Measurements from ENCODE around the gene UCP2. TPM values are rescaled to one million over a fixed set of nuclear protein-coding genes. Genes with fewer than 3 reads are reported as not detected.
A peak's percentile ranks its signal among the peaks of the same experiment; 100 is the strongest.

The UCP2 gene
- total and polyA plus RNA-seq, 9 donors: 3.7 to 86.9 (median 16.5) TPM

DNA sequence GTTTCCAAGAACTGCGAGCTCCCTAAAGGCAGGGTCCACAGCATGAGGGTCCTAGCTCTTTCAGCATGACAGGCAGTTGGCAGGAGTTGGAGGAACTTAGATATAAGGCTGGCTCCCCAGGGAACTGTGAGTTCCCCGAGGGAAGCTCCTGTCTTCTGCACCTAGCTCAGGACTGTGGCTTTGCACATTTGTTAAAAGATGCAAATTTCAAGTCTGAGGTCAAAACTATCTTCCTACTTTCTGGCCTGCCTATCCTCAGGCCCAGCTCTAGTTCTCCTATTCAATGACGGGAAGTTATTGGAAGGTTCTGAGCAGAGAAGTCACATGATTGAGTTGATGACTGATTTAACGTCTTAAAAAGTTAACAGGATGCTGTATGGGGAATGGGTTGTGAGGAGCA, 37.9 kb upstream of the UCP2 start:
- no peak for DNase-seq
- Histone ChIP-seq H3K4me1 (ENCODE audit: insufficient read depth) (peaks cover 3% of the 10 kb centered on the region), H3K36me3 (no peaks in the 10 kb centered on the region), H3K9me3 (no peaks in the 10 kb centered on the region), H3K27me3 (no peaks in the 10 kb centered on the region), H3K4me3 (no peak overlapping the region), H3K27ac (no peak overlapping the region)
- intact Hi-C loops (cut with DNase I): no loop called here
- 93 to 94% (median 93%) methylated on average over 4 of the region's 4 CpGs for WGBS, 3 donors
- TF ChIP-seq EP300 (IDR thresholded peaks at IDR 0.05) (no peak), POLR2A (IDR thresholded peaks at IDR 0.05) (no peak)
- TF ChIP-seq, protein P1, sequence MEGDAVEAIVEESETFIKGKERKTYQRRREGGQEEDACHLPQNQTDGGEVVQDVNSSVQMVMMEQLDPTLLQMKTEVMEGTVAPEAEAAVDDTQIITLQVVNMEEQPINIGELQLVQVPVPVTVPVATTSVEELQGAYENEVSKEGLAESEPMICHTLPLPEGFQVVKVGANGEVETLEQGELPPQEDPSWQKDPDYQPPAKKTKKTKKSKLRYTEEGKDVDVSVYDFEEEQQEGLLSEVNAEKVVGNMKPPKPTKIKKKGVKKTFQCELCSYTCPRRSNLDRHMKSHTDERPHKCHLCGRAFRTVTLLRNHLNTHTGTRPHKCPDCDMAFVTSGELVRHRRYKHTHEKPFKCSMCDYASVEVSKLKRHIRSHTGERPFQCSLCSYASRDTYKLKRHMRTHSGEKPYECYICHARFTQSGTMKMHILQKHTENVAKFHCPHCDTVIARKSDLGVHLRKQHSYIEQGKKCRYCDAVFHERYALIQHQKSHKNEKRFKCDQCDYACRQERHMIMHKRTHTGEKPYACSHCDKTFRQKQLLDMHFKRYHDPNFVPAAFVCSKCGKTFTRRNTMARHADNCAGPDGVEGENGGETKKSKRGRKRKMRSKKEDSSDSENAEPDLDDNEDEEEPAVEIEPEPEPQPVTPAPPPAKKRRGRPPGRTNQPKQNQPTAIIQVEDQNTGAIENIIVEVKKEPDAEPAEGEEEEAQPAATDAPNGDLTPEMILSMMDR (IDR thresholded peaks at IDR 0.05): no peak

DNA sequence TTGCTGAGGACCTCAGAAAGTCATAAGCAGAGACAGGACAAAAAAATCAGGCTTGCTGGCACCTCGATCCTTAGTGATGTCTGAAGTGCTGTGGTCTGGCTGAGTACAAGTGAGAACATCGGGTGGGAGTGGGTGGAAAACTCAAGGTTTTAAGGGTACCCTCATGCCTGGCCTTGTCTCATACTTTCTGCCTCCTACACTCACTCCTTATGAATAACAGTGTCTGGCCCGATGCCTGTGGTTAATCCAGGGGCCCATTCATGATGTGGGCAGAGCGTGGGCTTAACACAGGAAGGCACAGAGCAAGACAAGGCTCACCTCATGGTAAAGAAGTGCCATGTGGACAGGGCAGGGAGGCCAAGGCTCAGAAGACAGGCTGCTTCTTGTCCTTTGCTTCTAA, 37.2 kb upstream of the UCP2 start:
- TF ChIP-seq EP300 (IDR thresholded peaks at IDR 0.05) (no peak), POLR2A (IDR thresholded peaks at IDR 0.05) (no peak)
- TF ChIP-seq, protein P1 (IDR thresholded peaks at IDR 0.05): no peak
- no peak for DNase-seq
- intact Hi-C loops (cut with DNase I): no loop called here
- Histone ChIP-seq H3K27me3 (no peaks in the 10 kb centered on the region), H3K4me3 (no peak overlapping the region), H3K36me3 (no peaks in the 10 kb centered on the region), H3K9me3 (no peaks in the 10 kb centered on the region), H3K4me1 (ENCODE audit: insufficient read depth) (peaks cover 3% of the 10 kb centered on the region), H3K27ac (no peak overlapping the region)
- 65 to 90% (median 75%) methylated on average over 4 of the region's 4 CpGs for WGBS, 3 donors

DNA sequence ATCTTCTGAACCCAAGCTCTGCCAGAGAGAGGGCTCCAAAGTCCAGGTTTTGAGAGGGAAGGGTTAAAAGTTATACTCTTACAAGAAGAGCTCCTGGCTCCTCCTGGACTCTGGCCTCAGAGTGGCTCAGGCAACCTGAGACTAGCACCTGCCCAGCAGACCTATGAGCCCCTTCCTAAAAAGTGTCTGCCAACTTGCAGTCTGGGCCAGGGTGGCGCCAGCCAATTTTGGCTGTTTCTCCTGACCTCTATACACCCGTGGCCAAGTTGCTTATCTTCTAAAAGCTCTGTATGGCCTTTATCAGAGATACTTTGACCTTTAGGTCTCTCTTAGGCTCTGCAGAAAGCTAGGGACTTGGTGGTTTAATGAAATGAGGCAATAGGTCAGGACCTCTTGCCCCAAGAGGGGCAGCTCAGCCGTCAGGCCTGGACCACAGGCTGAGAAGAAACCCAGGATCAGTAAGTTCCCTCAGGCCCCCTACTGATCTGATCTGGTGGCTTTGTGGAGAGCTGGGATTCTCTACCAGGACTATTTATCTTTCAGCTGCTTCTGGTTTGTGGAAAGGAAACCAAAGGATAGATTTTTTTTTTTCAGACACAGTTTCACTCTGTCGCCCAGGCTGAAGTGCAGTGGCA, 36.6 kb upstream of the UCP2 start:
- TF ChIP-seq, protein P1 (IDR thresholded peaks at IDR 0.05): no peak
- TF ChIP-seq POLR2A (IDR thresholded peaks at IDR 0.05) (no peak), EP300 (IDR thresholded peaks at IDR 0.05) (no peak)
- intact Hi-C loops (cut with DNase I): no loop called here

DNA sequence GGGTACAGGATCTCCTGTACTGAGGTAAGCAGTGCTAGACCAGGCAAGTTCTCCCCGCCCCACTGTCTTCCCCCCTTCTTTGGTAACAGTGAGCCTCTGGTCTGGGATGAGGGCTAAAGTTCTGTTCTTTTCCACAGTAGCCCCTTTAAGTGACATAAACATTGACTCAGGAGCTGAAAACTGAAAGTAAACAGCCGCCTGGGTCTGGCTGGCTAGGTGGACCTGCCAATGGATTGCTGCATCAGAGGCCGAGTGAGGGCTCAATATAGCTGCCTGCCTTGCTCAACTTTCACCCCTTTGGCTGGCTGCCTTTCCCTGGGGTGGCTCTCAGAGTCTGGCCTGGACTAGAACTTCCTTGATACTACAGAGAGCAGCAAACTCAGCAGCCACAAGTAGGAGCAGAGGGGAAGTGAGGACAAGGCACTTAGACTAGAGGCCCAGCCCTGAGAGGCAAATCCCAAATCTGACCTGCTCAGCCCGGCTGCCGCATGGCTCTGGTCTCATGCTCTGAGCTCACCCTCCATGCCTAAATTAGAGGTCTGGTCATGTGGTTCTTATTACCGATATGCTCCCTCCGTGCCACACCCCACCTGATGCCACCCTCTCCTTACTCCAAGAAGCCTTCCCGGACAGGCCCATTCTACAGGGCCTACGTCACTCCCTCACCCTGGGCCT, 35.8 kb upstream of the UCP2 start:
- H3K27ac ChIP-seq: peak overlapping the region; percentile 49 to 63
- H3K9me3 ChIP-seq: no peaks in the 10 kb centered on the region
- 56 to 67% (median 63%) methylated on average over 9 of the region's 9 CpGs for WGBS, 3 donors
- intact Hi-C loops (cut with DNase I): no loop called here
- H3K27me3 ChIP-seq: no peaks in the 10 kb centered on the region
- DNase-seq: peak; percentile 84 to 92 (median 85)
- H3K36me3 ChIP-seq: no peaks in the 10 kb centered on the region
- no peak overlapping the region for H3K4me3 ChIP-seq
- TF ChIP-seq, protein P1 (IDR thresholded peaks at IDR 0.05): no peak
- TF ChIP-seq POLR2A (IDR thresholded peaks at IDR 0.05) (no peak), EP300 (IDR thresholded peaks at IDR 0.05) (no peak)
- H3K4me1 ChIP-seq (ENCODE audit: insufficient read depth): peaks cover 3% of the 10 kb centered on the region

More for the DNA sequence above, 36.6 kb upstream of the UCP2 start:
- H3K36me3 ChIP-seq: no peaks in the 10 kb centered on the region
- WGBS, 3 donors: 60 to 80% (median 67%) methylated on average over 4 of the region's 4 CpGs
- H3K4me1 ChIP-seq (ENCODE audit: insufficient read depth): peaks cover 3% of the 10 kb centered on the region
- no peaks in the 10 kb centered on the region for H3K9me3 ChIP-seq
- no peaks in the 10 kb centered on the region for H3K27me3 ChIP-seq
- DNase-seq: no peak
- peak overlapping the region; percentile 49 to 63 for H3K27ac ChIP-seq
- no peak overlapping the region for H3K4me3 ChIP-seq
